Activated CD8-positive, alpha-beta memory T cell treated with anti-CD3 and anti-CD28 coated beads for 4 hours (primary cell): ENCODE results near the gene INPP5E.

ENCODE experiments used
- DNase-seq, 2 donors: peaks; one replicate each; pipeline ENCODE4 v3.0.0-alpha.2; 2020; ENCODE audit warnings: low read depth in 2 of 2

Gene INPP5E, protein sequence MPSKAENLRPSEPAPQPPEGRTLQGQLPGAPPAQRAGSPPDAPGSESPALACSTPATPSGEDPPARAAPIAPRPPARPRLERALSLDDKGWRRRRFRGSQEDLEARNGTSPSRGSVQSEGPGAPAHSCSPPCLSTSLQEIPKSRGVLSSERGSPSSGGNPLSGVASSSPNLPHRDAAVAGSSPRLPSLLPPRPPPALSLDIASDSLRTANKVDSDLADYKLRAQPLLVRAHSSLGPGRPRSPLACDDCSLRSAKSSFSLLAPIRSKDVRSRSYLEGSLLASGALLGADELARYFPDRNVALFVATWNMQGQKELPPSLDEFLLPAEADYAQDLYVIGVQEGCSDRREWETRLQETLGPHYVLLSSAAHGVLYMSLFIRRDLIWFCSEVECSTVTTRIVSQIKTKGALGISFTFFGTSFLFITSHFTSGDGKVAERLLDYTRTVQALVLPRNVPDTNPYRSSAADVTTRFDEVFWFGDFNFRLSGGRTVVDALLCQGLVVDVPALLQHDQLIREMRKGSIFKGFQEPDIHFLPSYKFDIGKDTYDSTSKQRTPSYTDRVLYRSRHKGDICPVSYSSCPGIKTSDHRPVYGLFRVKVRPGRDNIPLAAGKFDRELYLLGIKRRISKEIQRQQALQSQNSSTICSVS

DNA sequence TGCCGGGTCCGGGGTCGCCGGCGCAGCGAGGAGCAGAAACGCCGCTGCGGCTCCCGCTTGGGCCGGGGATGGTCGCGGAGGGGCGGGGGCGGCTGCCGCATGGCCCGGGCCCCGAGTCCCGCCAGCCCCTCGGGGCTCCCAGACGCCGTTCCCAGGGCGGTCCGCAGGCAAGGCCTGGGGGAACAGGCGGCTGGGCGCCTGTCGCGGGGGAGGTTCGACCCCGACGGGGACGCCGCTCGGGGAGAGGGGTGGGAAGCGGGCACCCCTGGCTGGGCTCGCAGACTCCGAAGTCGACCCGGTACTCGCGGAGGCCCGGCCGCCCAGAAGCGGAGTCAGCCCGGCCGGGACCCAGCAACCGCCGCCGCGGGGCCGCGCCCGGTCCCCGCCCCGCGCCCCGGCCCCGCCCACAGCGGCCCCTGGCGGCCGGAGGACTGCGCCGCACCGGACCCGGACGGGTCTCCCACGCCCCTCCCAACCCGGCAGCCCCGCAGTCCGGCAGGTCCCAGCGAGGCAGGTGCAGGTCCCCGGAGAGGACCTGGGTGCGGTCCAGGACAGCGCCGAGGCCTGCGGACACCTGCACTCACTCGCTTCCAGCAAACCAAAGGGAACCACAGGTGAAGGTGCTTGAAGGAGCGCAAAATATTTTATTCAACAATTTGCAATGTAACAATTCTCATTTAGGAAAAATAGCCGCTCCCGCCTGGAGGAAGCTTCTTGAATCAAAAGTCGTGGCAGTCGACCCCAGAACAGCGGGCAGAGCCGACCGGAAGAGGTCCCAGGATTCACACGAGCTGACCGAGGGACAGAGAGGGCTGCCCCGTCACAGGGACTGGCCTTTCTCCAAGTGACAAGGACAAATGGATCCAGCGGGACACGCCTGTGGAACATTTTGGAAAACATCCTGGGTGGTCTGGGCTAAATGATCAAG is at the start of gene INPP5E:
TSS of gene INPP5E (minus strand) at position 365 of the 928 bp plus-strand sequence. CDS start 426 bp downstream, outside the sequence.
- peak; percentile 58 to 67 for DNase-seq

DNA sequence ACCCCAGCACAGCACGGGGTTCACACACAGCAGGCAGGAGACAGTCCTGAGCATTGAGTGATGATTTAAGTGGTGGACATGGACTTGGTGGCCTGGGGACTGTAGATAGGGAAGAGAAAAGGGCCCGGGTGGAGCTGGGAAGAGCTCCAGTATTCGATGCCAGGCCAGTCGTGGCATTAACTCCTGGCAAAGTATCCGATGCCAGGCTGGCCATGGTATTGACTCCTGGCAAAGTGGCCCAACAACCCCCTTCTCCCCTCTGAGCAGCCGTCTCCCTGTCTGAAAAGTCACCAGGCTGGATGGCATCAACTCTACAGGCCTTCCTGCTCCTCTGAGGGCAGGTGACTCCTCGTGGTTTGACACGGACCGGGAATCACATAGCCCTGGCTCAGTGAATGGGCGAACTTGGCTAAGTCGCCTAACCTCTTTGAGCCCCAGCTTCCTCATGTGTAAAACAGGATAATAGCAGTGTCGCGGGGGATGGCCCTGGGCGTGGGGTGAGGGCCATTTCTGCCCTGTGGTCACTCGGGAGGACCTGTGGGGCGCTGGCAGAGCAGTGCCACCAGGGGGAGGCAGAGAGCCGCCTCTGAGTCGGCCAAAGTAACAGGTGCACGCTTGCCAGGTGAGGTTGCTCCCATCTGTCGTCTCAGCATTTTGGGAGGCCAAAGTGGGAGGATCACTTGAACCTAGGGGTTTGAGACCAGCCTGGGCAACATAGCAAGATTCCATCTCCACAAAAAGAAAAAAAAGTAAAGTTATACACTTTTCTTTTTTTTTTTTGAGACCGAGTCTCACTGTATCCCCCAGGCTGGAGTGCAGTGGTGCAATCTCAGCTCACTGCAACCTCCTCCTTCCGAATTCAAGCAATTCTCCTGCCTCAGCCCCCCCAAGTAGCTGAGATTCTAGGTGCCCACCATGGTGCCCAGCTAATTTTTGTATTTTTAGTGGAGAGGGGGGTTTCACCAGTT is 48.9 kb upstream of the INPP5E start:
- peak; percentile 48 to 59 for DNase-seq

DNA sequence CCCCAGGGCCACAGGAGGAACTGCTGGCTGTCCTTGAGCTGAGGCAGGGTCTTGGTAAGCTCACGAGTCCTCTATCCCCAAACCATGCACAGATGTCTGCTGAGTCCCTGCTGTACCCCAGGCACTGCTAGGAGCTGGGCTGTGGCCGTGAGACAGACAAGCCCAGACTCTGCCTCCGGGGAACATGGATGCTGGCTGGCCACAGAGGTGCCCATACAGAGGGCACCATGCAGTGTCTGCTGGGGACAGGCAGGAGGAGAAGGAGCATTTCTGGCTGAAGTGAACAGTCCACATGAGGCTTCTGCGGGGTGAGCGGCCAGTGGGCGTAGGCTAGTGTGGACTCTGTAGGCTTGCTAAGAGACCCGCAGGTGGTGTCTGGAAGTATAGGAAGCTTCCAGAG is 48.0 kb upstream of the INPP5E start:
- no peak for DNase-seq

DNA sequence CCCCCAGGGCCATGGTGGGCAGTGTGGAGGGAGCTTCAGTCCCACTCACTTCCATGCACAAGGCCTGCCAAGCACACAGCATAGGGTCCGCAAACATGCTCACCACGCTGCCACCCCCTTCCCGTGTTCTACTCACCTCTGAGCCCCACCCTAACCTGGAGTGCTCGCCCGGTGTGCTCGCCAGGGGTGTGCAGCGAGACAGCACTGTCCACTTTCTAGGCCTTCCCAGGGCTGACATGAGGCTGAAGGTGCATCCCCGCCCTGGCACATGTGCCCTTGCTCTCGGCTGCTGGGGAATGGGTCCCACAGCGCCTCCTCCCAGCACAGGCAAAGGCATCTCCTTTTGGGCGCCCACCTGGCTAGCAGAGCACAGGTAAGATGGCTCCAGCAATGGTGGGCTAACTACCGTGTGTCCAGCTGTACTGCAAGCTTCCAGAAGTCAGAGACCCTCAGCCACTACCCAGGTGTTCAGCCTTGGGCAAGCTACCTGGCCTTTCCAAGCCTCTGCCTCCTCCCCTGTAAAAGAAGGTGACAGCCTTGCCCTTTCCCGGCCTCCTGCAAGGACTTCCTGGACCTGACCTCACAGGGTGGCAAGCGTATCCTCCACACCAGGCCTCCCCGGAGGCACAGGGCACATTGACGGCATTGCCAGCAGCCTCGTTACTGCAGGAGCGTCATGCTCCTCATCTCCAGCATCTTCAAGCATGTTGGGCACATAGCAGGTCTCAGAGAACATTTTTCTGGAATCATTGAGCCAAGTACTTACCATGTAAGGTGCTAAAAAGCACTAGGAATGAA is 47.4 kb upstream of the INPP5E start:
- DNase-seq = no peak

DNA sequence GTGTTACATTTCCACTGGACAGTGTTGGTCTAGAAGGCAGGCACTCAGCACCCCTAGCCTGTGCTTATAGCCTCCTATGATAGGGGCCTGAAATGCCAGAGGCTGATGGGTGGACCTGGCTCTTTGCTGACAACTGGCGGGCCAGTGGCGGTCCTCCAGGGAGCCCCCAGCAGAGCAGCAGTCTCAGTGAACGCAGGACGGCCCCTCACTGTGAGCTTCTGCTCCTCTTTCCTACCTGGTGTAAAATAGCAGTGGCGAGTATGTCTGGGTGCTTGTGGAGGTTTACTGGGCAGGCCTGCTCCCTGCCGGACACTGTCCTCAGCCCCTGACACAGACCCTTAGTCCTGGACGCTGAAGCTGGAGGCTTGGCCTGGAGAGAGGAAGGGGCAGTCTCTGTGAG is 46.5 kb upstream of the INPP5E start:
- DNase-seq = no peak

DNA sequence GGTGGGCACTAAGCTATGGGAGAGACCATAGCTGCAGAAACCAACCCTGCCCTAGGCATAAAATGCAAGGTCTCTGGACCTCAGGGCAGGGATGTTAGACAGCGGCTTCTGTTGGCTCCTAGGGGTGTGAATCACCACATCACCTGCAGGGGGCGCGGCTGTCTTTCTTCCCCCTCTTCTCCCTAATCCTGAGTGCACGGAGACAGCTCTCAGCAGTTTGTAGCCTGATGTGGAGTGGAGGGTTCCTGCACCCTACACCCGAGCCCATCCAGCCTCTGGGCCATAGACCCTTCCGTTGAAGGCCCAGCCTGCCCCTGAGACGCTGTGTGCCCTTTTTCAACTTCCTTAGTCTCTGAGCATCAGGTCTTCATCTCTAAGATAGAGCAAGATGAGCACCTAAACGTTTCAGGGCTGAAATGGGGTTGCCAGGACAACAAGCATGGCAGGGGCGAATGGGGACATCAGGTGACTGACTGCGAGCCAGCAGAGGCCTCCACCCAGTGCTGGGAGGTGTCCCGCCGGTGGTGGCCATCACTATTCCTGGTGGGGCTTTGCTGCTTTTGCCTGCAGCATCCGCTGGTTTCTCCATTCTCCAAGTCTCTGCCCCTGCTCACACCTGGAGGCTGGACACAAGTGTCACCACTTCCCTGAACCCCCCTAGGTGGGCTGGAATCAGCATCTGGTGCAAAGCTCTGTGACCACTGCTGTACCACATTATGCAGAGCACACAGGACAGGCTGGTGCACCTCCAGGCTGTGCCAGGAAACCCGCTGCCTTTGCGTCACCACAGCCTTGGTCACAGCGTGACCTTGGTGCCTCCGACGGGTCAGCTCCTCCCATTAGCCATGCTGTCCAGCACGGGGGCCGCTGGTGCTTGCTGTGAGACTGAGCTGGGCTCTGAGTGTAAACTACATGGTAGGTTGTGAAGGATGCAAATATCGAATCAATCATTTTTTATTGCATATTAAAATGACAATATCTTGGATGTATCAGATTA is 45.7 kb upstream of the INPP5E start:
- peak; percentile 64 to 65 for DNase-seq

DNA sequence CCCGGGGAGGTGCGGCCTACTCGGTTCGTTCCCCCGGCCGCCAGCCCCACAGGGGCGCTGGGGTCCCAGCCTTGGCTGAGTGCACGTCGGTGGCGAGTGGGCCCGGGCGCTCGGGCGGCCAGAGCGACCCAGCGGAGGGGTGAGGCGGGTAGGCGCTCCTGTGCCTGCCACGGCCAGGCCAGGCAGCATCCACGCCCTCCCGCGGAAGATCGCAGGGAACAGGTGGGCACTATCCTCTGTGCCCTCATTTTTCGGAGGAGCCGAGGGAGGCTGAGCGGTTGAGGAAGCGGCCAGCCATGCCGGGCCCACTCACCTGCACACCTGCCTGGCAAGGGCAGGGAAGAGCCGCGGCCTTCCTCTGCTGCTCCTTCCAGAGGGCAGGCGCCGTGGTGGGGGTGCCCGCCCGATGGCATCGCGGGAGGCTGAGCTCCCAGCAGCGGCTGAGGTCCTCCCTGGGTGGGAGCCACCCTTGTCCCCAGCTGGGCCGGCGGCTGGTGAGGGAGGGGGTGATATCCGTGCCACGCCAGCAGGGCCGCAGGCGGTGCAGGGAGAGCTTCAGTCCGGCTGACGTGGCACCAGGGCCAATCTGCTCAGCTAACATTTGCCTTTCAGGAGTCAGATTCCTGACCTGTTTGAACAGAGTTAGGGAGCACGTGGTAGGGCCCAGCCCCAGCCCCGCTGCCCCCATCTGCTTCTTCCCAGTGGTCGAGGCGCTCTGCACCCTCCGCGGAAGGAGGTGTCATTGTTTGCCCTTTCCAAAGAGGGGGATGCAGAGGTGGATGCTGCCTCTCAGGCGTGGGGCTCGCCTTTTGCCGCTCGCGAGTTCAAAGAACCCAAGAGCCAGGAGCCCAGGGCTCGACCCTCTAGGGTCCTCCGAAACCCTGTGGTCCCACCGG is 44.8 kb upstream of the INPP5E start:
- DNase-seq = no peak

DNA sequence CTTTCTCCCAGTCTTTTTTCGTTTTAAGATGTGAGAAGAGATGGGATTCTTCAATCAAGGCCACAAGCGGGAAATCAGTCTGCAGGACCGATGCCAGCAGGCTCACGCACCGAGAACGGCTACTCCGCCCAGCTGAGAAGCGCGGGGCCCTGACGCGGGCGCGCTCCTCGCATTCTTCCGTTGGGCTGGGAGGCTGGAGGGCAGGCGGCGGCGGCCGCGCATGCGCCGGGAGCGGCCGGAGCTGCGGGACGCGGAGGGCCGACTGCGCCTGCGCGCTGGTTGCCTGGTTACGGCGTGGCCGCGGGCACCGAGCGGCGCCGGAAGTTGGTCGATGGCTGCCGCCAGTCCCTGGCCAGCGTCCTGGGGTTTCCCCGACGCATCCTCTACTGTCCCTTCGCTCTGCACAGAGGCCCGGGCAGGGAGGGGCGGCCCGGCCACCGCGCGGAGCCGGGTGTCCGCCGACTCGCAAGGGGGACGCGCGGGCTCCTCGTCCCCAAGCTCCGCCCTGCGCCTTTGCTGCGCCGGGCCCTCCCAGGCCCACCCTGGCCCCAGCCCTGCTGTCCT is 44.0 kb upstream of the INPP5E start:
- peak; percentile 88 for DNase-seq

DNA sequence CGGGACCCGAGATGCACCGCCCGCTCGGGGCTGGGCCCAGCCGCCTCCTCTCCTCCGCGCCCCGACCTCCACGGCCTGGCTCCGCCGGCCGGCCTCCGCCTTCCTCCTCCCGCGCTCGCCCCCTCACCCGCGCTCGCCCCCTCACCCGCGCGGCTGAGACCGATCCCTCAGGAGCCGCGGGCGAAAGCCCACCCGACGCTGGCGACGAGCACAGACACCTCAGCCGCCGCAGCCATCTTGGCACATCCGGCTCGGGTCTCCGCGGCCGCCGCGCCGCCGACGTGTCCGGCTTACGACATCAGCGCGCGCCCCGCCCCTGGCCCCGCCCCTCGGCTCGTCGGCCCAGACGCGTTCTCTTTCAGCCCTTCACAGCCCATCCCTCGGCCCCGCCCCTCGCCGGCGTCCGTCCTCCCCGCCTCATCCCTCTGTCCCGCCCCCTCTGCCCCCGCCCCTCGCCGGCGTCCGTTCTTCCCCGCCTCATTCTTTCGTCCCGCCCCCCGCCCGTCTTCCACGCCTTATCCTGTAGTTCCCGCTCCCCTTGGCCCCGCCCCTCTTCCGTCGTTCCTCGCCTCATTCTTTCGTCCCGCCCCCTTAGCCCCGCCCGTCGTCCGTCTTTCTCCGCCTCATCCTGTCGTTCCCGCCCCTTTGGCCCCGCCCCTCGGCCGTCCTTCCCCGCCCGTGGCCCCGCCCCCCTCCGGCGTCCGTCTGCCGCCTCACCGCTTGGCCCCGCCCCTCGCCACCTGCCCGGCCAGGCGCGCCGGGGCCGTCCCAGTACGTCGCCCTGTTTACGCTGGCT is 43.3 kb upstream of the INPP5E start, which contains the start of gene SEC16A:
TSS of gene SEC16A (minus strand) at position 248 of the 796 bp plus-strand sequence. CDS start 5,425 bp downstream, outside the sequence.
- peak; percentile 99 for DNase-seq

DNA sequence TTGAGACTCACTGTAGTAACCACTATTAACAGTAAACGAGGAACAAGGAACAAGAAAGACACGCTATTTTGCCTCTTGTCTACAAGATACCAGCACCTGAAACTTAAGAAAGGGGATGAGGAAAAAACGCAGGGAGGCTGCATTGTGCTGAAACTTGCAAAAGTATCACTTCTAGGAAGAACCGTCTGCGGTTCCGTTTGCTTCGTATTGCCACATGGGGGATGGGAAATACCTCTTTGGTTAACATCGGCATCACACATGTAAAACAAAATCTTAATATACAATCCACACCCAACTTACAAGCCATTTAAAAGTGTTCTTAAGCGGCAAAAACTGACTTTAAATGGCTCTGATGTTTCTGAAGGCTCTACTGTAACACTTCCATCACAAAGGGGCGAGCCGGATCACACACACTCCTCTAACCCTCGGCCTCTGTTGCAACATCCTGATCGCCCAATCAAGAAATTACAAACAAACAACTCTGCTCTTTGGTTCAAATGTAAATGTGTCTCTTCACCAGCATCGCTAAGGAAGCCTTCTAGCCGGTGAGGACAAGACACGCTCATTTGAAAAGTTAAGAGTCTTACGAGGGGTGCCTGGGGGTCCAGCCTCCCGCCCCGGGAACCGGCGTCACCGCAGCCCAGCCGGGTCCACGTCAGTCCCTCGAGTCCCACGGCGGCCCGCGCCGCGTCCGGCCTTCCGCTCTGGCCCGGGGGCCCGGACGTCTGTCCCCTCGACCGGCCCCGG is 42.6 kb upstream of the INPP5E start:
- DNase-seq = no peak

DNA sequence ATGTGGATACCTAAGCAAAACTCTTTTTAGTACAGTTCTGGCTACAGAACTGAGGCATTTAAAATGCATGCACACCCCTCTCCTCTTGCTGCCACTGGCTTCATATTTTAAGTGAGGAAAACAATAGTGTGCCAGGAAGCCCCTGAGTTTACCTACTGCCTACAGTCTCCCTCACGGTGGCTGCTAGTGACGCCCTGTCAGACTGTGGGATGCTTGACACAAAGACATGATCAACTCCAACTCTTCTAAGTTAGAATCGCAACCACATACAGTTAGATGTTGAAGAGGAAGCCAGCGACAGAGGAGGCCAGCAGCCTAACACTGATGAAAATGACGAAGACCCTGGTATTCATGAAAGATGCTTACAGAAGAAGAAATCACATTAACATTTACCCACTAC is 41.9 kb upstream of the INPP5E start:
- no peak for DNase-seq

DNA sequence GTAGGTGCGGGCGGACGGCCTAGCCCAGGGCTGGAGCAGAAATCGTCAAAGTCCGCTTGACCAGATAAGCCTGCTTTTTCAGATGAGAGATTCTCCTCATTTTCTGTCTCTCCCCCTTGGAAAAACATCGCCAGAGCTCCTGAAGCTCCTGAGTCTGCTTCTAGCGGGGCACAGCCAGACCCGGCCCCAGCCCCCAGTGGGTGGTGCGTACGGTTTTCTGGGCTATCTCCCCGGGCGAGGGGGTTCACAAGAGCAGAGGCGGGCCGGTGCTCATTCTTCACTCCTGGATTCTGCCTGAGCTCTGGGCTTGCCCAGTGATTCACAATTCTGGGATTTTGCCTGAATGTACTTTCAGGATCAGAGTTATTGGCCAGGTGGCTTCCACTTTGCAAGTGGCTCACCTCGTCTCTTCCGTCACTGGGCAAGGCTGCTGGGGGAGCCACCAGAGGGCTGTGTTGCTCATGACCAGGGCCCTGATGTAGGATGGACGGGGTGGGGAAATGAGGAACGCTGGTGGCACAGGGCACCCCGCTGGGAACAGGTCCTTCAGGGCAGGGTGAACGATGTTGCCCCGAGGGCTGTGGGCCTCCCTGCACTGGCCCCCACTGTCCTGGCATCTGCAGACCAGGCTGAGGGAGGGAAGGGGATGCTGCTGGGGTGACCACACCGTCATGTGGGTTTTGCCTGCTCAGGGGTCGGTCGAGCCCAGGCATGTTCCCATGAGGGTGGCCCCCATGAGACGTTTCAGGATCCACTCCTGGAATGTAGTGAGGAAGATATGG is 36.9 kb upstream of the INPP5E start:
- DNase-seq = no peak

DNA sequence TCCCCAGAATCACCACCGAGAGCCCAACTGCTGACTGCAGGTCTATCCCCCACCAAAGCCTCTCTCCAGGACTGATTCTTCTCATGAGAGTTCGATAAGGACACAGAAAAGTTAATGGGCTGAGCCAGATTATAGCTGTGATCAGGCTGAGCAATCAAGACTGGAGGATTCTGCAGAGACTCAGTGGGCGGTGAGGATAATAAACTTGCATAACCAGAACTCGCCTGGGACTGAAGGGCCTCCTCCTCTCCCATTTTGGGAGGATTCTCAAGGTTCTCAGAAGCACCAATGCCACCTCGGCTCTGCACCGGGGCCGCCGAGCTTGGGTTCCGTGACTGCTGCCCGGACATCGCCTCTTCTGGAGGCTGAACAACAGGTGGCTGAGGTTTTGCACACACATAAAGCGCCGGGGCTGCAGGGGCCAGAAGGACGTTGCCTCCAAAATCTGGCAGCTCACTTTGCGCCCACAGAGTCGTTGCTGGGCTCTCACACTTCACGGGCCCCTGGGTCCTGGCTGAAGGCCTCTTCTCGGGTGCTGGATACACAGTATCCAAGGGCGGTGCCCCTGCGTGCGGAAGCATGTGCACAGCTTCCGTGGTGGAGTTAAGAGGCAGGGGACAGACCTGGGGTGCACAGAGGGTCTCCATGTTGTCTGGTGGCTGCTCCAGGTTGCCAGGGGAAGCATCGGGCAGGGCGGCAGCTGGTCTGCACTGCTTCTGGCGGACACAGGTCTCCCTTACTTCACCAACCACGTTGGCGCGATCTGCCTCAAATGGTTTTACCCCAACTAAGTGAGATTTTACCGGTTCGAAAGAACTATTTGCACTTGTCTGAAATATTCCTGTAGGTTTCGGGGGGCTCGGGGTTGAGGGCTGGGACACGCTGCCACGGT is 35.6 kb upstream of the INPP5E start:
- DNase-seq = no peak
